Urinary bladder (tissue), 4 donors: ENCODE measurements around the gene TM9SF2. TPM values are rescaled to one million over a fixed set of nuclear protein-coding genes. Genes with fewer than 3 reads are reported as not detected.

Experiments
- DNase-seq: peaks from one replicate; pipeline ENCODE4 v3.0.0-alpha.2; 2015; ENCODE audit errors: extremely low spot score
- H3K27ac ChIP-seq: one replicate; pipeline ENCODE4 v1.5.1; 2013; ENCODE audit warnings: low read depth, mild to moderate bottlenecking, moderate library complexity
- H3K36me3 ChIP-seq: one replicate; pipeline ENCODE4 v1.6.1; 2013; ENCODE audit warnings: mild to moderate bottlenecking, moderate library complexity; ENCODE audit not compliant: insufficient read depth
- H3K4me1 ChIP-seq: one replicate; pipeline ENCODE4 v1.6.1; 2013; ENCODE audit warnings: mild to moderate bottlenecking, moderate library complexity; ENCODE audit not compliant: insufficient read depth
- H3K4me3 ChIP-seq: one replicate; pipeline ENCODE4 v1.5.1; 2013; ENCODE audit warnings: low read depth, low read length
- WGBS: extraction: QIAGEN DNeasy Blood & Tissue Kit; methylation state at CpG from one replicate; pipeline ENCODE4 v1.1.7; 2013; 5-methylcytosine and 5-hydroxymethylcytosine counted together
- polyA plus RNA-seq: library from polyadenylated mRNA; stranded (reverse); fragments of 200-250 nt; gene quantifications from one replicate; pipeline ENCODE4 v1.2.3, GENCODE V29; 2013
- total RNA-seq: library from RNA; depleted of rRNA; stranded (reverse); fragments of >200 nt; gene quantifications from one replicate; pipeline ENCODE4 v1.2.3, GENCODE V29; 2014
- donor health status: healthy with polysubstance abuse.
- donor health status: healthy.

Gene TM9SF2
- total and polyA plus RNA-seq, 2 donors, result 86.3 to 225 TPM

GRCh38 chr13:99587021-99587420 lies 85.7 kb downstream of the TM9SF2 start:
- no peaks in the 10 kb centered on the region for H3K36me3 ChIP-seq
- no peak overlapping the region for H3K4me3 ChIP-seq
- DNase-seq, result no peak
- 91% methylated on average over 8 of the region's 8 CpGs for WGBS
- no peak overlapping the region for H3K27ac ChIP-seq
- H3K4me1 ChIP-seq, result no peaks in the 10 kb centered on the region

- WGBS, result 96% methylated on average over 4 of the region's 4 CpGs
- no peak overlapping the region for H3K4me3 ChIP-seq
- DNase-seq, result no peak
- H3K27ac ChIP-seq, result no peak overlapping the region
- H3K4me1 ChIP-seq, result no peaks in the 10 kb centered on the region
- no peaks in the 10 kb centered on the region for H3K36me3 ChIP-seq
Observed at GRCh38 chr13:99587893-99588606, 86.8 kb downstream of the TM9SF2 start.

GRCh38 chr13:99589575-99589974 lies 88.3 kb downstream of the TM9SF2 start:
- no peaks in the 10 kb centered on the region for H3K36me3 ChIP-seq
- H3K4me3 ChIP-seq, result no peak overlapping the region

GRCh38 chr13:99590519-99591011 lies 89.3 kb downstream of the TM9SF2 start:
- H3K4me1 ChIP-seq, result no peaks in the 10 kb centered on the region
- no peak overlapping the region for H3K4me3 ChIP-seq
- no peak for DNase-seq
- H3K36me3 ChIP-seq, result no peaks in the 10 kb centered on the region
- 52% methylated on average over 3 of the region's 3 CpGs for WGBS
- H3K27ac ChIP-seq, result no peak overlapping the region

More at GRCh38 chr13:99589575-99589974, 88.3 kb downstream of the TM9SF2 start:
- 91% methylated on average over 6 of the region's 6 CpGs for WGBS
- H3K4me1 ChIP-seq, result no peaks in the 10 kb centered on the region
- no peak for DNase-seq
- H3K27ac ChIP-seq, result no peak overlapping the region

- WGBS, result 81% methylated on average over 5 of the region's 5 CpGs
- Histone ChIP-seq H3K27ac (no peak overlapping the region), H3K4me1 (no peaks in the 10 kb centered on the region), H3K4me3 (no peak overlapping the region), H3K36me3 (no peaks in the 10 kb centered on the region)
- DNase-seq, result no peak
Observed at GRCh38 chr13:99596180-99596579, 94.9 kb downstream of the TM9SF2 start.

DNA sequence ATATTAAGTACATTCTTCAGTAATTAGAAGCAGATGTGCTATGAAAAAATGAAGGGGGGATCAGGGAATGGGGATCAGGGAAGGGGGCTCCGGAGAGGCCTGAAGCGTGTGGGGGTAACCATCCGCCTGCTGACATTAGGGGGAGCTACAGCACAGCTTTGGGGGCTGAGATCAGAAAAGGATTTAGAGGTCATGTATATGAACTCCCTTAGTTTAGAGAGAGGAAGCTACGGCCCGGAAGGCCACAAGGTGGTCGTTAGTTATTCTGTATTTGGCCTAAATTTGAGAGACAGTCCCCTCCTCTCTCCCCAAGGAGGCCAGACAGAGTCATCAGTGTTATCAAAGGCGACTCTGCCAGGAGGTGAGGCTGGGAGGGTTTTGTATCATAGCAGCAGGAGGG lies 99.0 kb downstream of the TM9SF2 start:
- no peak overlapping the region for H3K27ac ChIP-seq
- no peak for DNase-seq
- H3K4me3 ChIP-seq, result no peak overlapping the region
- no peaks in the 10 kb centered on the region for H3K36me3 ChIP-seq
- no peaks in the 10 kb centered on the region for H3K4me1 ChIP-seq
- 45% methylated on average over 7 of the region's 7 CpGs for WGBS

DNA sequence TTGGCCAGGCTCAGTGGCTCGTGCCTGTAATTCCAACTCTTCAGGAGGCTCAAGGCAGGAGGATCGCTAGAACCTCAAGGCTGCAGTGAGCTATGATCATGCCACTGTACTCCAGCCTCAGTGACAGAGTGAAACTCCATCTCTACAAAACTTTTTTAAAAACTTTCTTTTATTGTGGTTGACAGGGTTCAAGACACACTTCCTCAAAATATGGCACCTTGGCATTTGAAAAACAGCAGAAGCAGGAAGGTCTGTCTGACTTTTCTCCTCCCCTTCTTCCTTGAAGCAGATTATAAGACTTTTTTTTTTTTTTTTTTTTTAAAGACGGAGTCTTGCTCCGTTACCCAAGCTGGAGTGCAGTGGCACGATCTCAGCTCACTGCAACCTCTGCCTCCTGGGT lies 100.3 kb downstream of the TM9SF2 start:
- H3K4me3 ChIP-seq, result no peak overlapping the region
- WGBS, result 82% methylated on average over 5 of the region's 5 CpGs

DNA sequence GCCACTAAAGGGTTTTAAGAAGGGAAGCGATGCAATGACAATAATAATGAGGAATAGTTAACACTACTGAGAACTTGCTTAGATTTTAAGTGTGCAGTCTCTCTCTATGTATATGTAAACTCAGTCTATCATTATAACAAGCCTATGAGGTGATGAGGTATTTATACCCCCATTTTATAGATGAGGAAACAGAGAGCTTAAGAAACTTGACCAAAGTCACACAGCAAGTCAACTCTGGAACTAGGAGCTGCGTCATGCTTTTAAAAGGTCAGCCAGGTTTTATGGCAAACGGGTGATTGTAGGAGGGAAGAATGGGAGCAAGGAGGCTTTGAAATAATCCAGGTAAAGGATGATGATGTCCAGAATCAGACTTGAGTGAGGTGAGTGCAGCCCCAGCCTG lies 103.4 kb downstream of the TM9SF2 start:
- WGBS, result 95% methylated on average over 3 of the region's 3 CpGs
- H3K36me3 ChIP-seq, result no peaks in the 10 kb centered on the region

More for the DNA sequence above, 100.3 kb downstream of the TM9SF2 start:
- Histone ChIP-seq H3K36me3 (no peaks in the 10 kb centered on the region), H3K27ac (no peak overlapping the region), H3K4me1 (no peaks in the 10 kb centered on the region)
- no peak for DNase-seq

DNA sequence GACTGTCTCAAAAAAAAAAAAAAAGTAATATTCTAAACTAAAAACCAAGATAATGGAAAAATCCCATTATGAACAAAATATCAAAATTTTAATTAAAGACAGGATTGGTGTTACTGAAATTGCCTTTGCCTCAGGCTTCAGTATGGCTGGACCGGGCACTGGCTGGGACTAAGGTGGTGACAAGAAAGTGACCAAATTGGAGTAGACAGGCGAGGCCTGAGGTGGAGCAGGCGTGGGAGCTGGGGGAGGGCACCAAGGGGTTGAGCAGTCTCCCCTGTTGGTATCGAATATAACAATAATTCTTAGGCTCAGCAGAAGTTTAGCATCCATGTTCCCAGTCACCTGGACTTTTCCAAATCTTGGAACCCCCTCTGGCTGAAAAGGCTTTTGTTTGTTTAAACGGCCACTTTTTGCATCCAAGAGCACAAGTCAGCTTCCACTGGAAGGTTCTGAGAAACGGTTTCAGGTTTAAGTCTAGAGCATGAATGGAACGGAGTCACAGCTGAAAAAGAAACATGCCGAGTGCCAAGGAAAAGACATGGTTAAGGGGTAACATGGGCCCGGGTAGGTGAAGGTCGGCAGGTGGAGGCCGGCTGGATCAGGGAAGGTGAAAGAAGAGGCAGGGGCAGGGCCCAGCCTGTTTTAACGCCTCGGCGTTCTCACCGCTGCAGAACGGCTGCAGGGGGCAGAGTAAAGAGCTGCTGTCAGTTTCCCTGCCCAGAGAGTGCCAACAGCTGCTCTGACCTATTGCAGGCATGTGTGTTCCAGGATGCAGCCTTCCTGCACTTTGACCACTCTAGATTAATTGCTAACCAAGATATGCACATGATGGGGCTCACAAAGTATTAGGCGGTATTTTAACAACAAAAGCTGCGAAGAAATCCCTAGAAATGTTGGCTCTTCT lies 104.4 kb downstream of the TM9SF2 start:
- DNase-seq, result no peak
- H3K36me3 ChIP-seq, result no peaks in the 10 kb centered on the region
- peak overlapping the region; percentile 66 for H3K4me3 ChIP-seq
- no peak overlapping the region for H3K27ac ChIP-seq
- WGBS, result 29% methylated on average over 18 of the region's 18 CpGs
- no peaks in the 10 kb centered on the region for H3K4me1 ChIP-seq

More for the DNA sequence above, 103.4 kb downstream of the TM9SF2 start:
- Histone ChIP-seq H3K27ac (no peak overlapping the region), H3K4me3 (no peak overlapping the region), H3K4me1 (no peaks in the 10 kb centered on the region)
- no peak for DNase-seq

- DNase-seq, result peak; percentile 52
- Histone ChIP-seq H3K4me3 (peak within 1 kb of the TSS; percentile 66), H3K27ac (peak within 1 kb of the TSS; percentile 55), H3K4me1 (no peaks in the 10 kb centered on the region), H3K36me3 (no peaks in the 10 kb centered on the region)
- under 1% methylated on average over 69 of the region's 73 CpGs for WGBS
Observed at GRCh38 chr13:99606324-99607066, 105.2 kb downstream of the TM9SF2 start, which contains the start of gene CLYBL. Gene CLYBL (plus strand): TSS chr13:99606690.

DNA sequence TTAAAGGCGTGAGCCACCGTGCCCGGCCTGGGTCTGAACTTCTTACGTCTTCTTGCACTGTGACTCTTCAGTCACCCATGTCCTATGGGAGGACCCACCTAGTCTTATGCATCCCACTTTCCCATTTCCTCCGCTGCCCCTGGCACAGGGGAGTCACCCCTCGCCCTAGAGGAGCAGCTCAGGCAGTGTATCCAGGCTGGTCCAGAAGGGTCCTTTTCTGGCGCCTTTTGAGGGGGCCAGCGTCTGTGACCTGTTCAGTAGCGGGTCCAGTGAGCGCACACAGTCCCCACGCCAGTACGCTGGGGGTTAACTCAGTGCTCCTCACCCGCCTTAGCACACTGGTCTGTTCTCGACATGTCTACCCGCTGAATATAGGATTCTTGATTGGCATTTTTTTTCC lies 107.1 kb downstream of the TM9SF2 start:
- Histone ChIP-seq H3K36me3 (no peaks in the 10 kb centered on the region), H3K4me3 (no peak overlapping the region), H3K4me1 (no peaks in the 10 kb centered on the region), H3K27ac (no peak overlapping the region)
- no peak for DNase-seq
- WGBS, result 95% methylated on average over 15 of the region's 15 CpGs

- Histone ChIP-seq H3K36me3 (no peaks in the 10 kb centered on the region), H3K4me3 (no peak overlapping the region), H3K27ac (no peak overlapping the region), H3K4me1 (no peaks in the 10 kb centered on the region)
- 62% methylated on average over 4 of the region's 4 CpGs for WGBS
- no peak for DNase-seq
Observed at GRCh38 chr13:99610702-99611289, 109.5 kb downstream of the TM9SF2 start.
